ENCODE data around the gene CFAP410. TPM values are rescaled to one million over a fixed set of nuclear protein-coding genes. Genes with fewer than 3 reads are reported as not detected.

The CFAP410 gene
- total and polyA plus RNA-seq, 2 of the 13 experiments (the other 11 are each of a cell fraction or from before 2014, with no cell fraction given): 8.0 to 20.1 TPM

DNA sequence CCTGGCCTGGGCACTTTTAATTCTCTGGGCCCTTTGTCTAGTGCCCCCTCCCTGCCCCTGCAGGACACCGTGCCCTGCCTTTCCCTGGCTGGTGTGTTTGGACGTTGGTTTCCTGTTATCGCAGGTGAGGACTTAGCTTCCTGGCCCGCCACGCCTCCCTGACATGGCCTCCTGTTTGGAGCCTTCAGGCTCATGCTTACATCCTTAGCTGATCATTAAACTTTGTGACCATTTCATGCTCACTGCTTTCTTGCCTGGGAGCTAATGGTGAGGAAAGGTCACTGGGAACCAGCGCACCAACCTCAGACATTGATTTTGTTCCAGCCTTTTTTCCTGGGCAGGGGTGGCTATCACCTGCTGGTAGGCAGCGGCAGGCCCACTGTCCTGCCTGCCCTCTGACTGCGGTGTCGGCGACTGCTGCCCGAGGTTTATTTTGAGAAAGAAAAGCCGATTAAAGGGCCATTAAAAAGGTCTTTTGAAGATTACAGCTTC lies 35.7 kb downstream of the CFAP410 start (continued):
- TF ChIP-seq RCOR2 (CRISPR knock-in tag; IDR thresholded peaks at IDR 0.05) (no peak), SRF (IDR thresholded peaks at IDR 0.05; ENCODE audit: low read depth, low read length) (no peak), CEBPB (IDR thresholded peaks at IDR 0.05; ENCODE audit: borderline replicate concordance, low read depth, low read length) (no peak), ZNF720 (CRISPR knock-in tag; IDR thresholded peaks at IDR 0.05) (no peak), SKI (IDR thresholded peaks at IDR 0.05; ENCODE audit: partially characterized antibody) (peak; percentile 51), ZFP90 (CRISPR knock-in tag; IDR thresholded peaks at IDR 0.05; ENCODE audit: borderline replicate concordance) (no peak), RBM39 (IDR thresholded peaks at IDR 0.05; ENCODE audit: low read depth, low read length, poor library complexity, severe bottlenecking) (no peak), ESRRA (CRISPR knock-in tag; IDR thresholded peaks at IDR 0.05; ENCODE audit: low read depth) (peak; percentile 45), PHF8 (CRISPR knock-in tag; IDR thresholded peaks at IDR 0.05) (peak; percentile 44; the same call in 1 of the 2 replicates), KAT2B (IDR thresholded peaks at IDR 0.05; ENCODE audit: borderline replicate concordance, low read depth, low read length) (no peak), ARNTL (CRISPR knock-in tag; IDR thresholded peaks at IDR 0.05) (no peak), KAT8 (CRISPR knock-in tag; IDR thresholded peaks at IDR 0.05) (peak; percentile 48), ZNF564 (CRISPR knock-in tag; IDR thresholded peaks at IDR 0.05) (no peak), HNRNPUL1 (IDR thresholded peaks at IDR 0.05; ENCODE audit: low read depth, low read length) (no peak), ERF (CRISPR knock-in tag; IDR thresholded peaks at IDR 0.05) (peak; percentile 56; the same call in 1 of the 2 replicates), ZNF33B (CRISPR knock-in tag; IDR thresholded peaks at IDR 0.05) (no peak), HNF4A (CRISPR knock-in tag; IDR thresholded peaks at IDR 0.05) (peak; percentile 67), MYNN (CRISPR knock-in tag; IDR thresholded peaks at IDR 0.05; ENCODE audit: low read depth) (no peak), TCF12 (IDR thresholded peaks at IDR 0.05) (no peak), TCF12 (CRISPR knock-in tag; IDR thresholded peaks at IDR 0.05) (no peak), SP140L (CRISPR knock-in tag; IDR thresholded peaks at IDR 0.05; ENCODE audit: borderline replicate concordance) (no peak)
- TF ChIP-seq, protein P1, sequence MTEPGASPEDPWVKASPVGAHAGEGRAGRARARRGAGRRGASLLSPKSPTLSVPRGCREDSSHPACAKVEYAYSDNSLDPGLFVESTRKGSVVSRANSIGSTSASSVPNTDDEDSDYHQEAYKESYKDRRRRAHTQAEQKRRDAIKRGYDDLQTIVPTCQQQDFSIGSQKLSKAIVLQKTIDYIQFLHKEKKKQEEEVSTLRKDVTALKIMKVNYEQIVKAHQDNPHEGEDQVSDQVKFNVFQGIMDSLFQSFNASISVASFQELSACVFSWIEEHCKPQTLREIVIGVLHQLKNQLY (CRISPR knock-in tag; IDR thresholded peaks at IDR 0.05): peak; percentile 71; the same call in 1 of the 2 replicates
- TF ChIP-seq, protein P2, sequence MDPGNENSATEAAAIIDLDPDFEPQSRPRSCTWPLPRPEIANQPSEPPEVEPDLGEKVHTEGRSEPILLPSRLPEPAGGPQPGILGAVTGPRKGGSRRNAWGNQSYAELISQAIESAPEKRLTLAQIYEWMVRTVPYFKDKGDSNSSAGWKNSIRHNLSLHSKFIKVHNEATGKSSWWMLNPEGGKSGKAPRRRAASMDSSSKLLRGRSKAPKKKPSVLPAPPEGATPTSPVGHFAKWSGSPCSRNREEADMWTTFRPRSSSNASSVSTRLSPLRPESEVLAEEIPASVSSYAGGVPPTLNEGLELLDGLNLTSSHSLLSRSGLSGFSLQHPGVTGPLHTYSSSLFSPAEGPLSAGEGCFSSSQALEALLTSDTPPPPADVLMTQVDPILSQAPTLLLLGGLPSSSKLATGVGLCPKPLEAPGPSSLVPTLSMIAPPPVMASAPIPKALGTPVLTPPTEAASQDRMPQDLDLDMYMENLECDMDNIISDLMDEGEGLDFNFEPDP (CRISPR knock-in tag; conservative IDR thresholded peaks at IDR 0.05): no peak
- TF ChIP-seq, protein P3, sequence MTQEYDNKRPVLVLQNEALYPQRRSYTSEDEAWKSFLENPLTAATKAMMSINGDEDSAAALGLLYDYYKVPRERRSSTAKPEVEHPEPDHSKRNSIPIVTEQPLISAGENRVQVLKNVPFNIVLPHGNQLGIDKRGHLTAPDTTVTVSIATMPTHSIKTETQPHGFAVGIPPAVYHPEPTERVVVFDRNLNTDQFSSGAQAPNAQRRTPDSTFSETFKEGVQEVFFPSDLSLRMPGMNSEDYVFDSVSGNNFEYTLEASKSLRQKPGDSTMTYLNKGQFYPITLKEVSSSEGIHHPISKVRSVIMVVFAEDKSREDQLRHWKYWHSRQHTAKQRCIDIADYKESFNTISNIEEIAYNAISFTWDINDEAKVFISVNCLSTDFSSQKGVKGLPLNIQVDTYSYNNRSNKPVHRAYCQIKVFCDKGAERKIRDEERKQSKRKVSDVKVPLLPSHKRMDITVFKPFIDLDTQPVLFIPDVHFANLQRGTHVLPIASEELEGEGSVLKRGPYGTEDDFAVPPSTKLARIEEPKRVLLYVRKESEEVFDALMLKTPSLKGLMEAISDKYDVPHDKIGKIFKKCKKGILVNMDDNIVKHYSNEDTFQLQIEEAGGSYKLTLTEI (CRISPR knock-in tag; conservative IDR thresholded peaks at IDR 0.05): no peak
- TF ChIP-seq, protein P4, sequence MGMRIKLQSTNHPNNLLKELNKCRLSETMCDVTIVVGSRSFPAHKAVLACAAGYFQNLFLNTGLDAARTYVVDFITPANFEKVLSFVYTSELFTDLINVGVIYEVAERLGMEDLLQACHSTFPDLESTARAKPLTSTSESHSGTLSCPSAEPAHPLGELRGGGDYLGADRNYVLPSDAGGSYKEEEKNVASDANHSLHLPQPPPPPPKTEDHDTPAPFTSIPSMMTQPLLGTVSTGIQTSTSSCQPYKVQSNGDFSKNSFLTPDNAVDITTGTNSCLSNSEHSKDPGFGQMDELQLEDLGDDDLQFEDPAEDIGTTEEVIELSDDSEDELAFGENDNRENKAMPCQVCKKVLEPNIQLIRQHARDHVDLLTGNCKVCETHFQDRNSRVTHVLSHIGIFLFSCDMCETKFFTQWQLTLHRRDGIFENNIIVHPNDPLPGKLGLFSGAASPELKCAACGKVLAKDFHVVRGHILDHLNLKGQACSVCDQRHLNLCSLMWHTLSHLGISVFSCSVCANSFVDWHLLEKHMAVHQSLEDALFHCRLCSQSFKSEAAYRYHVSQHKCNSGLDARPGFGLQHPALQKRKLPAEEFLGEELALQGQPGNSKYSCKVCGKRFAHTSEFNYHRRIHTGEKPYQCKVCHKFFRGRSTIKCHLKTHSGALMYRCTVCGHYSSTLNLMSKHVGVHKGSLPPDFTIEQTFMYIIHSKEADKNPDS (CRISPR knock-in tag; IDR thresholded peaks at IDR 0.05): no peak
- TF ChIP-seq, protein P5, sequence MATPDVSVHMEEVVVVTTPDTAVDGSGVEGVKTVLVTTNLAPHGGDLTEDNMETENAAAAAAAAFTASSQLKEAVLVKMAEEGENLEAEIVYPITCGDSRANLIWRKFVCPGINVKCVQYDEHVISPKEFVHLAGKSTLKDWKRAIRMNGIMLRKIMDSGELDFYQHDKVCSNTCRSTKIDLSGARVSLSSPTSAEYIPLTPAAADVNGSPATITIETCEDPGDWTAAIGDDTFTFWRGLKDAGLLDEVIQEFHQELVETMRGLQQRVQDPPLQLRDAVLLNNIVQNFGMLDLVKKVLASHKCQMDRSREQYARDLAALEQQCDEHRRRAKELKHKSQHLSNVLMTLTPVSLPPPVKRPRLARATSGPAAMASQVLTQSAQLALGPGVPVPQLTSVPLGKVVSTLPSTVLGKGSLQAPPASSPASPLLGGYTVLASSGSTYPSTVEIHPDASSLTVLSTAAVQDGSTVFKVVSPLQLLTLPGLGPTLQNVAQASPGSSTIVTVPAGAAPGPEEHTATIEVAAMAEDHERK (CRISPR knock-in tag; IDR thresholded peaks at IDR 0.05; ENCODE audit: low read depth): no peak
